Thymus (tissue), 2 donors: ENCODE data around the gene GNAT3. TPM values are rescaled to one million over a fixed set of nuclear protein-coding genes. Genes with fewer than 3 reads are reported as not detected.

ENCODE experiments used
- polyA plus RNA-seq: library from polyadenylated mRNA; stranded (reverse); fragments of 200-250 nt; gene quantifications from one replicate; pipeline ENCODE4 v1.2.3, GENCODE V29; 2013
- total RNA-seq: library from RNA; stranded (reverse); fragments of 120-200 nt; gene quantifications from one replicate; pipeline ENCODE4 v1.2.4, GENCODE V29; 2013
- donor health status: healthy.

Gene GNAT3
- total and polyA plus RNA-seq, 2 donors = 0.05 to 0.19 TPM

Other genes starting within 250 kb of the GNAT3 start
- 42.8 TPM for gene CD36, start 126.6 kb upstream of the GNAT3 start, total RNA-seq
- gene CD36, start 126.6 kb upstream of the GNAT3 start, polyA plus RNA-seq = 30.9 TPM